GM12878 (cell line): Measurements from ENCODE around the gene TSC22D3. TPM values are rescaled to one million over a fixed set of nuclear protein-coding genes. Genes with fewer than 3 reads are reported as not detected.

Source experiments
- ATAC-seq: fragments of 200-7000 bp; cut with Tn5 transposase; 3 replicates; pipeline ENCODE4 v1.9.1; 2020; ENCODE audit warnings: mild to moderate bottlenecking, moderate library complexity
- BruUV-seq: library from RNA; stranded (reverse); fragments of 400-500 nt; replicated peaks from 2 replicates; lab custom pipeline; 2021; lab: Mats Ljungman, UMichigan
- CTCF ChIA-PET: fragments of 300-600 bp; sonication (Branson Sonifier 250); formaldehyde crosslinking; extraction: SDS; loops from one replicate; lab custom pipeline; 2021; ENCODE audit warnings: inconsistent platforms; lab: Yijun Ruan, JAX
- POLR2A ChIA-PET: fragments of 350-600 bp; formaldehyde crosslinking; extraction: SDS; loops from one replicate; lab custom pipeline; 2021; ENCODE audit warnings: inconsistent platforms; lab: Charles Lee
- RAD21 ChIA-PET: fragments of 300-600 bp; sonication (Branson Sonifier 250); formaldehyde crosslinking; loops from one replicate; lab custom pipeline; 2023; ENCODE audit warnings: antibody characterized with exemption; ENCODE audit not compliant: unreplicated experiment; lab: Charles Lee
- SMC1A ChIA-PET: fragments of 300-600 bp; sonication (Branson Sonifier 250); formaldehyde crosslinking; loops from one replicate; lab custom pipeline; 2023; ENCODE audit not compliant: unreplicated experiment, uncharacterized antibody; lab: Charles Lee
- DNase-seq: peaks from one replicate; pipeline ENCODE4 v3.0.0-alpha.2; 2011; ENCODE audit warnings: low read depth, low spot score
- FAIRE-seq: peaks from 3 replicates; lab custom pipeline; 2011; peaks lifted over from hg19 to GRCh38; lab: Jason Lieb, UNC
- H2AFZ ChIP-seq: 2 replicates; pipeline ENCODE4 v1.6.0; 2011; ENCODE audit warnings: low read depth, low read length, control low read depth; ENCODE audit not compliant: control insufficient read depth
- H3K27ac ChIP-seq: 2 replicates; pipeline ENCODE4 v1.5.1; 2011; ENCODE audit warnings: control low read depth; ENCODE audit not compliant: control insufficient read depth, insufficient read depth
- H3K27me3 ChIP-seq, 2 experiments: replicated peaks in 1 of 2; 2 replicates each; pipeline versions ENCODE4 v1.6.0 to v1.6.1; 2011; ENCODE audit warnings: low read length in 1 of 2; ENCODE audit not compliant: control insufficient read depth in 2 of 2, insufficient read depth in 2 of 2
- H3K36me3 ChIP-seq, 2 experiments: 2 replicates each; pipeline ENCODE4 v1.5.1; 2011; ENCODE audit warnings: low read length in 1 of 2; ENCODE audit not compliant: control insufficient read depth in 2 of 2, insufficient read depth in 2 of 2
- H3K4me1 ChIP-seq: 2 replicates; pipeline ENCODE4 v1.6.1; 2011; ENCODE audit warnings: mild to moderate bottlenecking, low read length, moderate library complexity, mixed read lengths; ENCODE audit not compliant: control insufficient read depth, insufficient read depth
- H3K4me2 ChIP-seq: 2 replicates; pipeline ENCODE4 v1.6.0; 2011; ENCODE audit warnings: control low read depth; ENCODE audit not compliant: control insufficient read depth, insufficient read depth
- H3K4me3 ChIP-seq: fragments of 200-600 bp; sonication (generic); 2 replicates; pipeline ENCODE4 v1.5.1; 2016
- H3K79me2 ChIP-seq: 2 replicates; pipeline ENCODE4 v1.6.0; 2011; ENCODE audit warnings: low read length; ENCODE audit not compliant: control insufficient read depth, insufficient read depth
- H3K9ac ChIP-seq: 2 replicates; pipeline ENCODE4 v1.8.0; 2011; ENCODE audit warnings: low read length, control low read depth, mixed read lengths; ENCODE audit not compliant: control insufficient read depth, insufficient read depth
- H3K9me3 ChIP-seq: replicated peaks from 3 replicates; pipeline ENCODE4 v1.5.1; 2011; ENCODE audit warnings: mild to moderate bottlenecking, low read length; ENCODE audit not compliant: control insufficient read depth, insufficient read depth
- H4K20me1 ChIP-seq: 2 replicates; pipeline ENCODE4 v1.6.0; 2011; ENCODE audit not compliant: control insufficient read depth, insufficient read depth
- ASH2L ChIP-seq: fragments of 300-600, 200-600 bp; sonication (generic); IDR thresholded peaks from 2 replicates; pipeline ENCODE4 v1.6.1; 2017; ENCODE audit warnings: low read depth, mild to moderate bottlenecking, borderline replicate concordance
- BCLAF1 ChIP-seq: fragments of 450-650 bp; IDR thresholded peaks from 2 replicates; pipeline ENCODE4 v1.6.1; 2017; ENCODE audit warnings: antibody characterized with exemption, mild to moderate bottlenecking, moderate library complexity
- KDM1A ChIP-seq: fragments of 200-600 bp; sonication (generic); IDR thresholded peaks from 2 replicates; pipeline ENCODE4 v1.6.1; 2016; ENCODE audit warnings: borderline replicate concordance
- MTA3 ChIP-seq: IDR thresholded peaks from 2 replicates; pipeline ENCODE4 v1.6.1; 2012; ENCODE audit warnings: low read length, inconsistent platforms, borderline replicate concordance
- NFYB ChIP-seq: IDR thresholded peaks from 2 replicates; pipeline ENCODE4 v1.6.1; 2011; ENCODE audit warnings: low read depth, mild to moderate bottlenecking, low read length, improper control_type of control experiment, moderate library complexity; ENCODE audit not compliant: insufficient read depth
- PAX8 ChIP-seq: fragments of 450-650 bp; IDR thresholded peaks from 2 replicates; pipeline ENCODE4 v1.6.1; 2017; ENCODE audit warnings: mild to moderate bottlenecking, moderate library complexity
- SMAD5 ChIP-seq: IDR thresholded peaks from 2 replicates; pipeline ENCODE4 v1.6.1; 2016; ENCODE audit warnings: antibody characterized with exemption, low read depth
- SUPT20H ChIP-seq: IDR thresholded peaks from 2 replicates; pipeline ENCODE4 v1.6.1; 2011; ENCODE audit warnings: low read depth, mild to moderate bottlenecking, low read length, moderate library complexity, borderline replicate concordance; ENCODE audit not compliant: control insufficient read depth
- TAF1 ChIP-seq: IDR thresholded peaks from 2 replicates; pipeline ENCODE4 v1.6.1; 2011; ENCODE audit warnings: mild to moderate bottlenecking, low read depth, low read length, borderline replicate concordance
- ZNF622 ChIP-seq: fragments of 450-650 bp; IDR thresholded peaks from 2 replicates; pipeline ENCODE4 v1.6.1; 2017; ENCODE audit warnings: mild to moderate bottlenecking, inconsistent platforms
- ZSCAN29 ChIP-seq: fragments of 450-650 bp; IDR thresholded peaks from 2 replicates; pipeline ENCODE4 v1.6.1; 2017; ENCODE audit warnings: mild to moderate bottlenecking, moderate library complexity
- WGBS: methylation state at CpG from one replicate; pipeline ENCODE4 v1.1.6; 2016; ENCODE audit warnings: low lambda C conversion rate; ENCODE audit not compliant: insufficient replicate concordance, insufficient coverage; ENCODE audit errors: missing lambda C conversion rate; 5-methylcytosine and 5-hydroxymethylcytosine counted together
- in situ Hi-C: fragments of 300-500 bp; cut with MboI; formaldehyde crosslinking; loops from 9 replicates; pipeline ENCODE4 v1.14.3; 2018; ENCODE audit warnings: mixed read lengths
- intact Hi-C: fragments of 100-400 bp; cut with micrococcal nuclease; formaldehyde crosslinking; loops from one replicate; pipeline ENCODE4 v1.14.2; 2022; ENCODE audit not compliant: unreplicated experiment
- polyA plus RNA-seq, 11 experiments: library from polyadenylated mRNA; depleted of rRNA in 4 of 11; unstranded in 6 of 11; stranded (reverse) in 5 of 11; fragments of >200 nt; fragmentation: Nextera tagmentation in 4 of 11; fragmentation: Illumina TruSeq in 1 of 11; extraction: Ambion mirVana in 4 of 11; extraction: Trizol in 1 of 11; gene quantifications; 1 replicate in 1 of 11; 2 replicates in 10 of 11; pipeline versions ENCODE4 v1.2.1 to v1.2.3, GENCODE V29; 2011 to 2016; ENCODE audit warnings: inconsistent platforms in 2 of 11, missing spikeins in 2 of 11, low read depth in 1 of 11
- total RNA-seq, 4 experiments: library from RNA; depleted of rRNA in 3 of 4; stranded (reverse); fragments of >200 nt in 3 of 4; fragmentation: Illumina TruSeq in 1 of 4; extraction: Trizol in 1 of 4; gene quantifications; 2 replicates each; pipeline versions ENCODE4 v1.2.1 to v1.2.3, GENCODE V29; 2013 to 2021
- TF ChIP-seq, protein P1 (sequence below), 3 experiments: IDR thresholded peaks in 2 of 3; conservative IDR thresholded peaks in 1 of 3; 2 replicates each; pipeline ENCODE4 v1.5.1; 2011; ENCODE audit warnings: low read depth in 3 of 3, low read length in 3 of 3, mild to moderate bottlenecking in 3 of 3, control low read depth in 2 of 3, moderate library complexity in 2 of 3, inconsistent platforms in 1 of 3, mixed read lengths in 1 of 3; ENCODE audit not compliant: control insufficient read depth in 2 of 3, insufficient read depth in 1 of 3; ENCODE audit errors: extremely low read depth in 1 of 3
- TF ChIP-seq, protein P2 (sequence below): IDR thresholded peaks from 2 replicates; pipeline ENCODE4 v1.6.1; 2011; ENCODE audit warnings: low read depth, mild to moderate bottlenecking, low read length, moderate library complexity, borderline replicate concordance; ENCODE audit errors: extremely low read depth
- TF ChIP-seq, protein P3 (sequence below): fragments of 450-650 bp; IDR thresholded peaks from 2 replicates; pipeline ENCODE4 v1.6.1; 2018; ENCODE audit warnings: mild to moderate bottlenecking, low read depth, moderate library complexity; ENCODE audit not compliant: partially characterized antibody

Gene TSC22D3
- total and polyA plus RNA-seq, 10 of the 15 experiments (the other 5 are each of a cell fraction or from before 2014, with no cell fraction given), result 4.6 to 122 (median 16.1) TPM

GRCh38 chrX:107738768-107739167 lies 36.8 kb downstream of the TSC22D3 start:
- H3K79me2 ChIP-seq, result no peaks in the 10 kb centered on the region
- H3K27ac ChIP-seq, result no peak overlapping the region
- in situ Hi-C loops (no loop called here), intact Hi-C loops (no loop called here)
- H3K36me3 ChIP-seq, result no peaks in the 10 kb centered on the region
- ATAC-seq, result no peak
- POLR2A ChIA-PET, result no interaction called here
- RAD21 ChIA-PET, result no interaction called here
- SMC1A ChIA-PET, result no interaction called here
- peaks cover 6% of the 10 kb centered on the region for H3K4me1 ChIP-seq
- TF ChIP-seq SUPT20H, result no peak
- TF ChIP-seq, protein P1, sequence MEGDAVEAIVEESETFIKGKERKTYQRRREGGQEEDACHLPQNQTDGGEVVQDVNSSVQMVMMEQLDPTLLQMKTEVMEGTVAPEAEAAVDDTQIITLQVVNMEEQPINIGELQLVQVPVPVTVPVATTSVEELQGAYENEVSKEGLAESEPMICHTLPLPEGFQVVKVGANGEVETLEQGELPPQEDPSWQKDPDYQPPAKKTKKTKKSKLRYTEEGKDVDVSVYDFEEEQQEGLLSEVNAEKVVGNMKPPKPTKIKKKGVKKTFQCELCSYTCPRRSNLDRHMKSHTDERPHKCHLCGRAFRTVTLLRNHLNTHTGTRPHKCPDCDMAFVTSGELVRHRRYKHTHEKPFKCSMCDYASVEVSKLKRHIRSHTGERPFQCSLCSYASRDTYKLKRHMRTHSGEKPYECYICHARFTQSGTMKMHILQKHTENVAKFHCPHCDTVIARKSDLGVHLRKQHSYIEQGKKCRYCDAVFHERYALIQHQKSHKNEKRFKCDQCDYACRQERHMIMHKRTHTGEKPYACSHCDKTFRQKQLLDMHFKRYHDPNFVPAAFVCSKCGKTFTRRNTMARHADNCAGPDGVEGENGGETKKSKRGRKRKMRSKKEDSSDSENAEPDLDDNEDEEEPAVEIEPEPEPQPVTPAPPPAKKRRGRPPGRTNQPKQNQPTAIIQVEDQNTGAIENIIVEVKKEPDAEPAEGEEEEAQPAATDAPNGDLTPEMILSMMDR (IDR thresholded peaks at IDR 0.05 in 2 of 3, conservative IDR thresholded peaks at IDR 0.05 in 1 of 3; ENCODE audit: control insufficient read depth in 2 of 3, extremely low read depth in 1 of 3, insufficient read depth in 1 of 3, low read depth in 3 of 3, low read length in 3 of 3), result no peak
- TF ChIP-seq BCLAF1, result no peak
- no peak for TF ChIP-seq PAX8
- TF ChIP-seq, protein P2, sequence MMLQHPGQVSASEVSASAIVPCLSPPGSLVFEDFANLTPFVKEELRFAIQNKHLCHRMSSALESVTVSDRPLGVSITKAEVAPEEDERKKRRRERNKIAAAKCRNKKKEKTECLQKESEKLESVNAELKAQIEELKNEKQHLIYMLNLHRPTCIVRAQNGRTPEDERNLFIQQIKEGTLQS, result no peak
- no peak for TF ChIP-seq ZNF622
- no peak for TF ChIP-seq SMAD5
- no peak for TF ChIP-seq MTA3
- TF ChIP-seq, protein P3, sequence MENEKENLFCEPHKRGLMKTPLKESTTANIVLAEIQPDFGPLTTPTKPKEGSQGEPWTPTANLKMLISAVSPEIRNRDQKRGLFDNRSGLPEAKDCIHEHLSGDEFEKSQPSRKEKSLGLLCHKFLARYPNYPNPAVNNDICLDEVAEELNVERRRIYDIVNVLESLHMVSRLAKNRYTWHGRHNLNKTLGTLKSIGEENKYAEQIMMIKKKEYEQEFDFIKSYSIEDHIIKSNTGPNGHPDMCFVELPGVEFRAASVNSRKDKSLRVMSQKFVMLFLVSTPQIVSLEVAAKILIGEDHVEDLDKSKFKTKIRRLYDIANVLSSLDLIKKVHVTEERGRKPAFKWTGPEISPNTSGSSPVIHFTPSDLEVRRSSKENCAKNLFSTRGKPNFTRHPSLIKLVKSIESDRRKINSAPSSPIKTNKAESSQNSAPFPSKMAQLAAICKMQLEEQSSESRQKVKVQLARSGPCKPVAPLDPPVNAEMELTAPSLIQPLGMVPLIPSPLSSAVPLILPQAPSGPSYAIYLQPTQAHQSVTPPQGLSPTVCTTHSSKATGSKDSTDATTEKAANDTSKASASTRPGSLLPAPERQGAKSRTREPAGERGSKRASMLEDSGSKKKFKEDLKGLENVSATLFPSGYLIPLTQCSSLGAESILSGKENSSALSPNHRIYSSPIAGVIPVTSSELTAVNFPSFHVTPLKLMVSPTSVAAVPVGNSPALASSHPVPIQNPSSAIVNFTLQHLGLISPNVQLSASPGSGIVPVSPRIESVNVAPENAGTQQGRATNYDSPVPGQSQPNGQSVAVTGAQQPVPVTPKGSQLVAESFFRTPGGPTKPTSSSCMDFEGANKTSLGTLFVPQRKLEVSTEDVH, result no peak
- no peak for TF ChIP-seq ASH2L
- no peak for TF ChIP-seq ZSCAN29
- TF ChIP-seq NFYB, result no peak
- TF ChIP-seq KDM1A, result no peak
- no peak for TF ChIP-seq TAF1
- 54% methylated on average over 8 of the region's 8 CpGs for WGBS
- no peak for FAIRE-seq
- H3K9me3 ChIP-seq, result no peaks in the 10 kb centered on the region
- no peaks in the 10 kb centered on the region for H3K27me3 ChIP-seq
- H2AFZ ChIP-seq, result no peak overlapping the region
- no TSS peak for BruUV-seq
- no peak for DNase-seq
- no peak overlapping the region for H3K4me3 ChIP-seq
- CTCF ChIA-PET, result interaction anchor here (1.5 to 2.0 kb wide), 2 partner anchors 24 to 27 kb away, joined by 5 to 6 read pairs; no protein-coding TSS in a partner anchor
- H4K20me1 ChIP-seq, result no peaks in the 10 kb centered on the region
- no peak overlapping the region for H3K9ac ChIP-seq
- H3K4me2 ChIP-seq, result no peak overlapping the region
